HG03571 (cell line): Measurements from ENCODE around the gene CYTH2.
A peak's percentile ranks its signal among the peaks of the same experiment; 100 is the strongest.

Experiments used
- ATAC-seq: cut with Tn5 transposase; IDR thresholded peaks from one replicate; pipeline ENCODE4 v1.9.1; 2021; ENCODE audit not compliant: unreplicated experiment

The CYTH2 gene

GRCh38 chr19:48492925-48493717 lies 24.0 kb downstream of the CYTH2 start:
- peak; percentile 71 for ATAC-seq

GRCh38 chr19:48493718-48494401 lies 24.7 kb downstream of the CYTH2 start:
- no peak for ATAC-seq

- no peak for ATAC-seq
Observed at GRCh38 chr19:48495396-48495795, 26.2 kb downstream of the CYTH2 start.

- ATAC-seq = no peak
Observed at GRCh38 chr19:48496959-48497727, 28.0 kb downstream of the CYTH2 start.

GRCh38 chr19:48497728-48498594 lies 28.8 kb downstream of the CYTH2 start:
- ATAC-seq = no peak

- no peak for ATAC-seq
Observed at GRCh38 chr19:48498595-48499311, 29.6 kb downstream of the CYTH2 start.

- ATAC-seq = no peak
Observed at GRCh38 chr19:48499316-48500090, 30.3 kb downstream of the CYTH2 start.

- ATAC-seq = no peak
Observed at GRCh38 chr19:48500830-48501493, 31.8 kb downstream of the CYTH2 start.

GRCh38 chr19:48501494-48502349 lies 32.6 kb downstream of the CYTH2 start:
- ATAC-seq = no peak

GRCh38 chr19:48502350-48503018 lies 33.3 kb downstream of the CYTH2 start:
- ATAC-seq = no peak

- ATAC-seq = no peak
Observed at GRCh38 chr19:48506138-48506733, 37.1 kb downstream of the CYTH2 start.

- no peak for ATAC-seq
Observed at GRCh38 chr19:48507911-48508439, 38.8 kb downstream of the CYTH2 start.

- ATAC-seq = no peak
Observed at GRCh38 chr19:48508729-48509411, 39.7 kb downstream of the CYTH2 start.

- no peak for ATAC-seq
Observed at GRCh38 chr19:48509467-48510194, 40.5 kb downstream of the CYTH2 start.
